ENCODE measurements around the gene HOXA3. TPM values are rescaled to one million over a fixed set of nuclear protein-coding genes. Genes with fewer than 3 reads are reported as not detected.
A peak's percentile ranks its signal among the peaks of the same experiment; 100 is the strongest.

Gene HOXA3
- total RNA-seq, 1 donor from 2014 or later = not detected

- H3K4me1 ChIP-seq (ENCODE audit: insufficient read depth, low read length) = peaks cover 8% of the 10 kb centered on the region
- DNase-seq (ENCODE audit: low read depth) (no peak), FAIRE-seq (no peak)
- TF ChIP-seq EZH2 (IDR thresholded peaks at IDR 0.05; ENCODE audit: insufficient read depth, low read length) = peak; percentile 71
- no peak for TF ChIP-seq CTCF (IDR thresholded peaks at IDR 0.05; ENCODE audit: insufficient read depth, low read depth, low read length)
- H3K36me3 ChIP-seq (ENCODE audit: insufficient read depth, low read length) = no peaks in the 10 kb centered on the region
- no peaks in the 10 kb centered on the region for H3K79me2 ChIP-seq (ENCODE audit: insufficient read depth, low read length)
- no peak overlapping the region for H3K9ac ChIP-seq (ENCODE audit: low read length)
- H3K27ac ChIP-seq (ENCODE audit: low read depth, low read length) = no peak overlapping the region
- peaks cover 10% of the 10 kb centered on the region for H3K9me3 ChIP-seq (ENCODE audit: insufficient read depth, low read depth, low read length)
- peaks cover 95% of the 10 kb centered on the region for H3K27me3 ChIP-seq (ENCODE audit: insufficient read depth, low read length)
- no peak overlapping the region for H3K27ac Mint-ChIP-seq (ENCODE audit: unreplicated experiment)
- H3K36me3 Mint-ChIP-seq (ENCODE audit: low read depth, unreplicated experiment) = no peaks in the 10 kb centered on the region
- no peak overlapping the region for H3K4me3 ChIP-seq (ENCODE audit: insufficient read depth, low read depth, low read length)
- H4K20me1 ChIP-seq (ENCODE audit: insufficient read depth, low read length) = peaks cover 6% of the 10 kb centered on the region
- peaks cover 35% of the 10 kb centered on the region for H3K9me3 Mint-ChIP-seq (ENCODE audit: unreplicated experiment)
- H3K4me3 Mint-ChIP-seq (ENCODE audit: unreplicated experiment) = no peak overlapping the region
- peaks cover 77% of the 10 kb centered on the region for H3K27me3 Mint-ChIP-seq (ENCODE audit: low read depth, unreplicated experiment)
- no peak overlapping the region for H2AFZ ChIP-seq (ENCODE audit: low read depth, low read length)
- H3K4me1 Mint-ChIP-seq (ENCODE audit: low read depth, unreplicated experiment) = no peaks in the 10 kb centered on the region
- no peak overlapping the region for H3K4me2 ChIP-seq (ENCODE audit: low read length)
These were observed 23.5 kb upstream of the HOXA3 start for GRCh38 chr7:27175626-27176523.

- FAIRE-seq = no peak
- H3K9ac ChIP-seq (ENCODE audit: low read length) = no peak overlapping the region
- DNase-seq (ENCODE audit: low read depth) = no peak
- peaks cover 8% of the 10 kb centered on the region for H3K4me1 ChIP-seq (ENCODE audit: insufficient read depth, low read length)
- H4K20me1 ChIP-seq (ENCODE audit: insufficient read depth, low read length) = peaks cover 6% of the 10 kb centered on the region
- peaks cover 10% of the 10 kb centered on the region for H3K9me3 ChIP-seq (ENCODE audit: insufficient read depth, low read depth, low read length)
- H3K27ac ChIP-seq (ENCODE audit: low read depth, low read length) = no peak overlapping the region
- Mint-ChIP-seq H3K4me3 (ENCODE audit: unreplicated experiment) (no peak overlapping the region), H3K27ac (ENCODE audit: unreplicated experiment) (peak overlapping the region; percentile 12), H3K4me1 (ENCODE audit: low read depth, unreplicated experiment) (no peaks in the 10 kb centered on the region), H3K36me3 (ENCODE audit: low read depth, unreplicated experiment) (no peaks in the 10 kb centered on the region), H3K27me3 (ENCODE audit: low read depth, unreplicated experiment) (peaks cover 78% of the 10 kb centered on the region), H3K9me3 (ENCODE audit: unreplicated experiment) (peaks cover 34% of the 10 kb centered on the region)
- H3K27me3 ChIP-seq (ENCODE audit: insufficient read depth, low read length) = peaks cover 95% of the 10 kb centered on the region
- H3K4me3 ChIP-seq (ENCODE audit: insufficient read depth, low read depth, low read length) = no peak overlapping the region
- H2AFZ ChIP-seq (ENCODE audit: low read depth, low read length) = no peak overlapping the region
- no peak overlapping the region for H3K4me2 ChIP-seq (ENCODE audit: low read length)
- no peaks in the 10 kb centered on the region for H3K79me2 ChIP-seq (ENCODE audit: insufficient read depth, low read length)
- peak; percentile 38 for TF ChIP-seq EZH2 (IDR thresholded peaks at IDR 0.05; ENCODE audit: insufficient read depth, low read length)
- no peak for TF ChIP-seq CTCF (IDR thresholded peaks at IDR 0.05; ENCODE audit: insufficient read depth, low read depth, low read length)
- no peaks in the 10 kb centered on the region for H3K36me3 ChIP-seq (ENCODE audit: insufficient read depth, low read length)
These were observed 22.7 kb upstream of the HOXA3 start for GRCh38 chr7:27174874-27175625.
